ENCODE measurements around the gene NOXA1. TPM values are rescaled to one million over a fixed set of nuclear protein-coding genes. Genes with fewer than 3 reads are reported as not detected.

The NOXA1 gene
- polyA plus RNA-seq, 3 donors, result 1.3 to 9.4 (median 1.6) TPM

- Histone ChIP-seq H3K9ac (ENCODE audit: insufficient read depth, low read length, poor library complexity, severe bottlenecking) (no peak overlapping the region), H3K27ac (ENCODE audit: low read depth in 1 of 2, low read length in 2 of 2) (no peak overlapping the region), H4K20me1 (ENCODE audit: insufficient read depth, low read length) (peaks cover 25% of the 10 kb centered on the region), H3K9me3 (replicated peaks in 1 of 2; ENCODE audit: control insufficient read depth in 1 of 2, insufficient read depth in 1 of 2, low read length in 2 of 2) (peaks cover 9 to 21% of the 10 kb centered on the region in 2 donors), H3K36me3 (replicated peaks in 1 of 2; ENCODE audit: control insufficient read depth in 1 of 2, insufficient read depth in 2 of 2, low read length in 2 of 2) (no peaks in the 10 kb centered on the region), H3K4me3 (replicated peaks in 1 of 3; ENCODE audit: low read depth in 2 of 3, low read length in 3 of 3) (no peak overlapping the region), H3K79me2 (ENCODE audit: insufficient read depth, low read length) (no peaks in the 10 kb centered on the region), H3K4me2 (replicated peaks; ENCODE audit: extremely low read depth, low read length, poor library complexity, severe bottlenecking) (no peak overlapping the region), H3K27me3 (ENCODE audit: control insufficient read depth in 2 of 2, insufficient read depth in 2 of 2, low read length in 2 of 2) (peaks cover 7 to 18% of the 10 kb centered on the region in 2 donors), H3K4me1 (ENCODE audit: control insufficient read depth in 1 of 2, insufficient read depth in 2 of 2, low read length in 2 of 2) (peaks cover 4 to 6% of the 10 kb centered on the region in 2 donors), H2AFZ (ENCODE audit: insufficient read depth, low read depth, low read length, poor library complexity, severe bottlenecking) (no peak overlapping the region)
- intact Hi-C loops (cut with micrococcal nuclease), result loop anchor here (5.0 kb wide), 2 partner anchors 78 to 98 kb away; no protein-coding TSS in a partner anchor
- Mint-ChIP-seq H3K9me3 (peaks cover 15 to 32% (median 24%) of the 10 kb centered on the region in 7 donors), H3K4me3 (no peak overlapping the region), H3K36me3 (peaks cover 15 to 21% of the 10 kb centered on the region in 2 donors), H3K4me1 (peaks cover 11% of the 10 kb centered on the region), H3K27me3 (ENCODE audit: low read depth in 3 of 3) (peaks cover 22 to 37% (median 23%) of the 10 kb centered on the region in 3 donors), H3K27ac (peak overlapping the region in 2 of 7 donors; percentile 23 to 63)
- TF ChIP-seq CTCF (IDR thresholded peaks at IDR 0.05), result no peak
- 90% methylated on average over 22 of the region's 24 CpGs for WGBS (ENCODE audit: insufficient coverage)
- DNase-seq, result no peak
These were observed 18.1 kb upstream of the NOXA1 start for GRCh38 chr9:137404961-137405567.

DNA sequence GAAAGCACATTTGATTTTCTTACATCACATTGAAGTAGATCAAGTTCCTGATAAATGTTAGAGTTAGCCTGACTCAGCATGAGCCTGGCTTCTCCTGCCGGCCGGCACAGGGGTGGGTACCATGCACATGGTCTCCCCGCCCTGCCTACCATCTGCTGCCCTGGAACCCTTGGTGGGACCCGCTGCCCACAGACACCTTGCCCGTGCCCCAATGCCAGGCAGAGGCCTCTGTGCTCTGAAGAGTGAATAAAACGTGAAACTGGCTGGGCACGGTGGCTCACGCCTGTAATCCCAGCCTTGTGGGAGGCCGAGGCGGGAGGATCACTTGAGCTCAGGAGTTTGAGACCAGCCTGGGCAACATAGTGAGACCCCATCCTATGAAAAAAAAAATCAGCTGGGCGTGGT lies 17.5 kb upstream of the NOXA1 start:
- peak overlapping the region in 1 of 2 donors; percentile 75 for H3K4me3 Mint-ChIP-seq
- H4K20me1 ChIP-seq (ENCODE audit: insufficient read depth, low read length), result peaks cover 29% of the 10 kb centered on the region
- H3K9ac ChIP-seq (ENCODE audit: insufficient read depth, low read length, poor library complexity, severe bottlenecking), result no peak overlapping the region
- TF ChIP-seq CTCF (IDR thresholded peaks at IDR 0.05), result no peak
- peaks cover 1 to 4% of the 10 kb centered on the region in 2 donors for H3K4me1 ChIP-seq (ENCODE audit: control insufficient read depth in 1 of 2, insufficient read depth in 2 of 2, low read length in 2 of 2)
- peaks cover 8% of the 10 kb centered on the region for H3K4me1 Mint-ChIP-seq
- H3K36me3 Mint-ChIP-seq, result peaks cover 14 to 21% of the 10 kb centered on the region in 2 donors
- H3K4me2 ChIP-seq (replicated peaks; ENCODE audit: extremely low read depth, low read length, poor library complexity, severe bottlenecking), result no peak overlapping the region
- 65% methylated on average over 10 of the region's 11 CpGs for WGBS (ENCODE audit: insufficient coverage)
- intact Hi-C loops (cut with micrococcal nuclease), result loop anchor here (2.0 to 5.0 kb wide), 3 partner anchors 78 to 111 kb away; no protein-coding TSS in a partner anchor
- no peaks in the 10 kb centered on the region for H3K79me2 ChIP-seq (ENCODE audit: insufficient read depth, low read length)
- peaks cover 22 to 43% (median 28%) of the 10 kb centered on the region in 3 donors for H3K27me3 Mint-ChIP-seq (ENCODE audit: low read depth in 3 of 3)
- peaks cover 15 to 29% (median 22%) of the 10 kb centered on the region in 7 donors for H3K9me3 Mint-ChIP-seq
- H3K27ac Mint-ChIP-seq, result peak overlapping the region in 3 of 7 donors; percentile 23 to 63 (median 23)
- H3K9me3 ChIP-seq (replicated peaks in 1 of 2; ENCODE audit: control insufficient read depth in 1 of 2, insufficient read depth in 1 of 2, low read length in 2 of 2), result peaks cover 9 to 21% of the 10 kb centered on the region in 2 donors
- no peak for DNase-seq
- no peak overlapping the region for H3K27ac ChIP-seq (ENCODE audit: low read depth in 1 of 2, low read length in 2 of 2)
- no peaks in the 10 kb centered on the region for H3K36me3 ChIP-seq (replicated peaks in 1 of 2; ENCODE audit: control insufficient read depth in 1 of 2, insufficient read depth in 2 of 2, low read length in 2 of 2)
- H3K27me3 ChIP-seq (ENCODE audit: control insufficient read depth in 2 of 2, insufficient read depth in 2 of 2, low read length in 2 of 2), result peaks cover 7 to 21% of the 10 kb centered on the region in 2 donors
- H2AFZ ChIP-seq (ENCODE audit: insufficient read depth, low read depth, low read length, poor library complexity, severe bottlenecking), result no peak overlapping the region
- no peak overlapping the region for H3K4me3 ChIP-seq (replicated peaks in 1 of 3; ENCODE audit: low read depth in 2 of 3, low read length in 3 of 3)
